Skeletal muscle cell (primary cell): ENCODE results near the gene C1orf35.

Experiments used
- DNase-seq: peaks from one replicate; pipeline ENCODE4 v3.0.0-alpha.2; 2010; ENCODE audit warnings: low read depth
- H3K4me3 ChIP-seq: 2 replicates; pipeline ENCODE4 v1.5.1; 2011; ENCODE audit warnings: low read depth, mild to moderate bottlenecking, control low read depth, low read length, moderate library complexity

Gene C1orf35

GRCh38 chr1:228097333-228098081, 5.6 kb downstream of the C1orf35 start:
- H3K4me3 ChIP-seq = no peak overlapping the region
- no peak for DNase-seq

GRCh38 chr1:228096416-228097332, 6.5 kb downstream of the C1orf35 start:
- no peak overlapping the region for H3K4me3 ChIP-seq
- DNase-seq = no peak

GRCh38 chr1:228095938-228096337, 7.2 kb downstream of the C1orf35 start:
- H3K4me3 ChIP-seq = no peak overlapping the region
- no peak for DNase-seq

GRCh38 chr1:228095161-228095560, 8.0 kb downstream of the C1orf35 start:
- no peak overlapping the region for H3K4me3 ChIP-seq
- no peak for DNase-seq

- DNase-seq = no peak
- H3K4me3 ChIP-seq = no peak overlapping the region
Measured at GRCh38 chr1:228094432-228095016, 8.6 kb downstream of the C1orf35 start.

DNA sequence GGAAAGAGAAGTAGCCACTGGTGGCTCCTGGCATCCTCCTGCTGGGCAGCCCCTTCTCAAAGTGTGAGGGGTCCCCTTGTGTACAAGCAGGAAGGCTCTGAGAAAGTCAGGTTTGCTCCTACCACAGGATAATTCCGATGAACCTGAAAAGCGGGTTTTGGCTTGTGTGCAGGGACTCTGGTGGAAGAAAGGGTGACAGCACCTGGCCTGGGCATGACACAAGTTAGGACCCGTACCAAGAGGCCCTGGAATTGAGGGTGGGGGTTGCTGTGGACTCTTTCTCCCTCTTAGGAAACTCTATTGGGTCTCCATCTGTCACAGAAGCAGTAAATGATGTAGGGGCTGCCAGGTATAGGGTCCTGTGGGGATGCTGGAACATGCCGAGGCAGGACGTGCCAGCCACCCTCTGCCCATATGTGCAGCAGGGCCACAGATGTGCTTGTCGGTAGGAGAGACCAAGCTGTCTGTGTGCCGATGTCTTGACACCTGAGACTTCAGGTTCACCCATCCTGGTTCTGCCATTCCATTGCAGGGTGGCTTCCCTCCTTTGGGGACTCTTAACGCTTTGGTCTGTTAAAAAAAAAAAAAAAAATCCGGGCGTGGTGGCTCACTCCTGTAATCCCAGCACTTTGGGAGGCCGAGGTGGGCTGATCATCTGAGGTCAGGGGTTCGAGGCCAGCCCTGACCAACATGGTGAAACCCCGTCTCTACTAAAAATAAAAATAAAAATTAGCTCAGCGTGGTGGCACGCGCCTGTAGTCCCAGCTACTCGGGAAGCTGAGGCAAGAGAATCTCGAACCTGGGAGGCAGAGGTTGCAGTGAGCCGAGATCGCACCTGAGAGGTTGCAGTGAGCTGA, 9.8 kb downstream of the C1orf35 start:
- H3K4me3 ChIP-seq = no peak overlapping the region
- DNase-seq = no peak

- no peak overlapping the region for H3K4me3 ChIP-seq
- no peak for DNase-seq
Measured at GRCh38 chr1:228092342-228093049, 10.6 kb downstream of the C1orf35 start.

- no peak overlapping the region for H3K4me3 ChIP-seq
- DNase-seq = no peak
Measured at GRCh38 chr1:228091084-228091483, 12.0 kb downstream of the C1orf35 start.

DNA sequence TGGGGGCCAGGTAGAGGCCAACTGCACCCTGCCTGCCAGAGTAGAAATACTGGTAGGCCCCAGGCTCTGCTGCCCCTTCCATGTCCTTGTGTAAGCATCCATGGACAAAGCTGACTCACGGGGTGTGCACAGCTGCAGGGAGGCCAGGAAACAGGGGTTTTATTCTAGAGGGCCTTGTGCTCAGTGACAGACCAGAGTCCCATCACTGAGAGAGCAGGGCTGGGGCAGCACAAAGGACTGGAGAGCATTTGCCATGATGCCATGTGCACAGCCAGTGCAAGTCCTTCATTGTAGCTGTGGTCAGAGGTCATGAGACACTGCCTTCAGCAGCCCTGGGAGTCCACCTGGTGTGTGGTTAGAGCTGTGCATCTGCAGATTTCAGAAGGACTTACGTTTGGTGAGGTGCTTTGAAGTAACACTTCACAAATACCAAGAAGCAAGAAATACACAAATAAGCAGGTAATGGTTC, 12.5 kb downstream of the C1orf35 start:
- DNase-seq = no peak

GRCh38 chr1:228089519-228090380, 13.4 kb downstream of the C1orf35 start:
- H3K4me3 ChIP-seq = no peak overlapping the region
- no peak for DNase-seq

More for the DNA sequence above, 12.5 kb downstream of the C1orf35 start:
- no peak overlapping the region for H3K4me3 ChIP-seq

DNA sequence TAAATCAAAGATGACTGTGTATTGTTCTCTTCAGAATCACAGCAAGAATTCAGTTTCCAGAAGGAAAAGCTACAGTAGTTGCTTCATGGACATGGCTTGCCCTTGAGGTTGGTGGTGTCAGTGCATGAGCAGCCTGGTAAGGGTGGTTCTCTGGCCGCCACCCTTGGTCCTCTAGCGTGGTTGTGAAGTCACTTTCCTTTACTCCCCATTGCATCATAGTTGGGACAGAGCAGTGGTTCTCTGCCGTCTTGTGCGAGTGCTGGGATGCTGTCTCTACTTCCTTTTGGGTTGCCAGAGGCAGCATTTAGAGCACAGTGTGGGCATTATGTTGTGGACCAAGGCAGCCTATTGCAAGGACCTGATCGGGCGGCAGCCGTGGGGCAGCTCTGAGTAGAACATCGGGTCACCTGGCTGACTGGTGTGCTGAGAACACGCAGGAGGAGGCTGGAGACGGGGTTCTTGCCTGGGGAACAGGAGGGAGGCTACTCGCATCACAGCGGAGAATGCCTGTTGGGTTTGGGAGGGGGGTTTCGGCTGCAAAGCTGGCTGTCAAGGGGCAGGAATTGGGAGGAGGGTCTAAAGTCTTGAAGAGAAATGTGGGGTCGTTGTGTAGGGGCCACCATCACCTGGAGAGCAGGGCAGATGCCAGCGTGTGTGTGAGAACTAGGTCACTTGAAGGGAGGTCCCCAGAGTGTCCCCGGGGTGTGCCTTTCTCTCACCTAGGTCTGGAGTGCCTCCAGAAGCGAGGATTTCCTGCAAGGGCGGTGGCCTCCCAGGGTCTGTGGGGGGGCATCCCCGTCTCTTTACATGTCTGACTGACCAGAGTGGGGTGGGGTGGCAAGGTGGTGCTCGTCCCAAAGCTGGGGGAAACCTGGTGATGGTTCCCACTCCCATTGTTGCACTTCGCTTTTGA, 14.3 kb downstream of the C1orf35 start:
- H3K4me3 ChIP-seq = no peak overlapping the region
- no peak for DNase-seq

DNA sequence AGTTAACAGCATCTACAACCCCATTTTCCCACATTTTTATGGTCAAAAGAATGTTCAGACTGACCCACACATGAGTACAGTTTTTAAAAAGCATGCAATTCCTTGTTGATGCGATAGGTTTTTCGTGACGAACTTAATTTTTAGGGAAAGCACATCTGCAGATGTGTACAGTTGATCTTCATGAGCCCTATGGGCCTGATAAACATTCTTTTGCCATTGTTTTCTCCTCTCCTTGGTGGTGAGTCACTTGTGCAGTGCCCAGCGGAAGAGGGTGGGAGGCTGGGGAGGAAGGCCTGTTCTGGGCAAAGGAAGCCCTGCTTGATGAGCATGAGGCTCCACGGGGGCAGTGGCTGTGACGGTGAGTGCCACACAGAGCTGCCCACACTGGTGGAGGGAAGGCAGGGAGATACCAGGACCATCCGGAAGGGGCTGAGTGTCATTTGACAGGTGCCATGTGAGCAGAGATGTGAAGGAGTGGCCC, 15.3 kb downstream of the C1orf35 start:
- H3K4me3 ChIP-seq = no peak overlapping the region
- DNase-seq = peak; percentile 32

GRCh38 chr1:228085287-228085951, 17.7 kb downstream of the C1orf35 start:
- peak overlapping the region; percentile 96 for H3K4me3 ChIP-seq
- peak; percentile 43 for DNase-seq

- DNase-seq = no peak
- H3K4me3 ChIP-seq = peak overlapping the region; percentile 96
Measured at GRCh38 chr1:228084797-228085196, 18.3 kb downstream of the C1orf35 start.

GRCh38 chr1:228084325-228084724, 18.8 kb downstream of the C1orf35 start:
- peak overlapping the region; percentile 96 for H3K4me3 ChIP-seq
- peak; percentile 77 for DNase-seq

DNA sequence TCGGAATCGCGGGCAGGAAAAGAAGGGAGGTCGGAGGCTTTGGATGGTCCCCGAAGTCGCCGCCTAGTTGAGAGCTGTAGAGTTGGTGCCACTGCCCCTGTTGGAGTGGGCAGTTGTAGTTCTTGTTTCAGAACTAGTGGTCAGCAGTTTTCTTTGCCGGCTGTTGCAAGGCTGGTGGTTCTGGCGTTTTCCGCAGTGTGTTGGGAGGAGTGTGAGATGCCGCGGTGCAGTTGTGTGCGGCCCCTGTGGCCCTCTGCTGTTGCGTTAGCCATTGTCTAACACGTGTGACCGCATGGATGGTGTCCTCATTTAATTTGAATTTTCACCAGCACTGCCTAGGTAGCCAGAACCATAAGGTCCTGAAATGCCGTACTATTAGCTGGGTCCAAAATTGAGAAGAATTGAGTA, 19.2 kb downstream of the C1orf35 start:
- peak overlapping the region; percentile 96 for H3K4me3 ChIP-seq
- no peak for DNase-seq
